Mononuclear cell (primary cell): ENCODE measurements around the gene TXNL4B. TPM values are rescaled to one million over a fixed set of nuclear protein-coding genes. Genes with fewer than 3 reads are reported as not detected.

Experiments used
- H3K27me3 ChIP-seq: 2 replicates; pipeline ENCODE4 v1.6.0; 2011; ENCODE audit warnings: low read length, control low read depth; ENCODE audit not compliant: insufficient read depth
- H3K4me1 ChIP-seq: 2 replicates; pipeline ENCODE4 v1.5.1; 2011; ENCODE audit warnings: mild to moderate bottlenecking, low read length, control low read depth; ENCODE audit not compliant: insufficient read depth
- H3K4me3 ChIP-seq: 2 replicates; pipeline ENCODE4 v1.5.1; 2011; ENCODE audit warnings: mild to moderate bottlenecking, low read length, moderate library complexity
- H3K9me3 ChIP-seq: 2 replicates; pipeline ENCODE4 v1.5.1; 2011; ENCODE audit warnings: low read depth, mild to moderate bottlenecking, control low read depth, low read length
- total RNA-seq: library from RNA; depleted of rRNA; stranded (reverse); fragments of >200 nt; gene quantifications from one replicate; pipeline ENCODE4 v1.2.3, GENCODE V29; 2012

The TXNL4B gene
- total RNA-seq, 1 donor: 10.9 TPM

GRCh38 chr16:72123426-72123825 is 30.0 kb upstream of the TXNL4B start:
- no peak overlapping the region for H3K4me3 ChIP-seq
- peaks cover 19% of the 10 kb centered on the region for H3K4me1 ChIP-seq
- H3K9me3 ChIP-seq: no peaks in the 10 kb centered on the region
- no peaks in the 10 kb centered on the region for H3K27me3 ChIP-seq

- Histone ChIP-seq H3K9me3 (no peaks in the 10 kb centered on the region), H3K27me3 (no peaks in the 10 kb centered on the region), H3K4me1 (peaks cover 19% of the 10 kb centered on the region), H3K4me3 (no peak overlapping the region)
Observed at GRCh38 chr16:72122916-72123315, 29.5 kb upstream of the TXNL4B start.

GRCh38 chr16:72122308-72122707 is 28.9 kb upstream of the TXNL4B start:
- Histone ChIP-seq H3K4me3 (no peak overlapping the region), H3K9me3 (no peaks in the 10 kb centered on the region), H3K27me3 (no peaks in the 10 kb centered on the region), H3K4me1 (peaks cover 19% of the 10 kb centered on the region)

GRCh38 chr16:72120026-72120425 is 26.6 kb upstream of the TXNL4B start:
- Histone ChIP-seq H3K27me3 (no peaks in the 10 kb centered on the region), H3K4me1 (peaks cover 3% of the 10 kb centered on the region), H3K4me3 (no peak overlapping the region), H3K9me3 (no peaks in the 10 kb centered on the region)

- H3K27me3 ChIP-seq: no peaks in the 10 kb centered on the region
- H3K4me3 ChIP-seq: no peak overlapping the region
- no peaks in the 10 kb centered on the region for H3K4me1 ChIP-seq
- H3K9me3 ChIP-seq: no peaks in the 10 kb centered on the region
Observed at GRCh38 chr16:72113616-72113945, 20.2 kb upstream of the TXNL4B start.

- no peaks in the 10 kb centered on the region for H3K9me3 ChIP-seq
- no peaks in the 10 kb centered on the region for H3K4me1 ChIP-seq
- H3K27me3 ChIP-seq: no peaks in the 10 kb centered on the region
- H3K4me3 ChIP-seq: no peak overlapping the region
Observed at GRCh38 chr16:72112906-72113615, 19.6 kb upstream of the TXNL4B start.

GRCh38 chr16:72112452-72112792 is 19.0 kb upstream of the TXNL4B start:
- Histone ChIP-seq H3K27me3 (no peaks in the 10 kb centered on the region), H3K4me3 (no peak overlapping the region), H3K4me1 (no peaks in the 10 kb centered on the region), H3K9me3 (no peaks in the 10 kb centered on the region)

- no peaks in the 10 kb centered on the region for H3K27me3 ChIP-seq
- H3K4me3 ChIP-seq: no peak overlapping the region
- no peaks in the 10 kb centered on the region for H3K9me3 ChIP-seq
- H3K4me1 ChIP-seq: no peaks in the 10 kb centered on the region
Observed at GRCh38 chr16:72111657-72112451, 18.4 kb upstream of the TXNL4B start.

GRCh38 chr16:72110662-72111615 is 17.5 kb upstream of the TXNL4B start:
- Histone ChIP-seq H3K27me3 (no peaks in the 10 kb centered on the region), H3K4me3 (no peak overlapping the region), H3K4me1 (no peaks in the 10 kb centered on the region), H3K9me3 (no peaks in the 10 kb centered on the region)

- H3K9me3 ChIP-seq: no peaks in the 10 kb centered on the region
- no peaks in the 10 kb centered on the region for H3K27me3 ChIP-seq
- H3K4me1 ChIP-seq: no peaks in the 10 kb centered on the region
- no peak overlapping the region for H3K4me3 ChIP-seq
Observed at GRCh38 chr16:72109966-72110530, 16.6 kb upstream of the TXNL4B start.

- Histone ChIP-seq H3K9me3 (no peaks in the 10 kb centered on the region), H3K4me1 (no peaks in the 10 kb centered on the region), H3K4me3 (no peak overlapping the region), H3K27me3 (no peaks in the 10 kb centered on the region)
Observed at GRCh38 chr16:72109300-72109699, 15.9 kb upstream of the TXNL4B start.

GRCh38 chr16:72108353-72109102 is 15.1 kb upstream of the TXNL4B start:
- Histone ChIP-seq H3K4me1 (no peaks in the 10 kb centered on the region), H3K4me3 (no peak overlapping the region), H3K9me3 (no peaks in the 10 kb centered on the region), H3K27me3 (no peaks in the 10 kb centered on the region)

GRCh38 chr16:72107371-72107770 is 14.0 kb upstream of the TXNL4B start:
- Histone ChIP-seq H3K9me3 (no peaks in the 10 kb centered on the region), H3K4me1 (no peaks in the 10 kb centered on the region), H3K4me3 (no peak overlapping the region), H3K27me3 (no peaks in the 10 kb centered on the region)

- Histone ChIP-seq H3K27me3 (no peaks in the 10 kb centered on the region), H3K4me3 (no peak overlapping the region), H3K9me3 (no peaks in the 10 kb centered on the region), H3K4me1 (no peaks in the 10 kb centered on the region)
Observed at GRCh38 chr16:72105978-72106377, 12.6 kb upstream of the TXNL4B start.
